WTC11 (cell line): ENCODE measurements around the gene RND2. TPM values are rescaled to one million over a fixed set of nuclear protein-coding genes. Genes with fewer than 3 reads are reported as not detected.

Source experiments
- ATAC-seq: fragments of 200-7000 bp; cut with Tn5 transposase; 2 replicates; pipeline ENCODE4 v1.10.0; 2021; ENCODE audit warnings: mild to moderate bottlenecking, moderate library complexity
- CTCF ChIA-PET: fragments of 300-600 bp; sonication (Branson Sonifier 250); formaldehyde crosslinking; loops from one replicate; lab custom pipeline; 2021; ENCODE audit warnings: antibody characterized with exemption; lab: Charles Lee
- POLR2A ChIA-PET: fragments of 350-600 bp; sonication (Branson Sonifier 250); formaldehyde crosslinking; loops from one replicate; lab custom pipeline; 2021; ENCODE audit warnings: antibody characterized with exemption; lab: Charles Lee
- DNase-seq: peaks from one replicate; pipeline ENCODE4 v3.0.0; 2021; ENCODE audit warnings: low spot score
- H3K27ac Mint-ChIP-seq: 2 replicates; pipeline ENCODE4 v1.8.0; 2021; ENCODE audit warnings: mixed read lengths
- H3K27me3 Mint-ChIP-seq: 2 replicates; pipeline ENCODE4 v1.8.0; 2021; ENCODE audit warnings: low read depth, mild to moderate bottlenecking, moderate library complexity, mixed read lengths
- H3K36me3 Mint-ChIP-seq: 2 replicates; pipeline ENCODE4 v1.8.0; 2021; ENCODE audit warnings: mixed read lengths
- H3K4me1 Mint-ChIP-seq: 2 replicates; pipeline ENCODE4 v1.8.0; 2022; ENCODE audit warnings: mixed read lengths
- H3K4me3 Mint-ChIP-seq: 2 replicates; pipeline ENCODE4 v1.8.0; 2021; ENCODE audit warnings: mild to moderate bottlenecking, moderate library complexity, mixed read lengths
- H3K9me3 Mint-ChIP-seq: 2 replicates; pipeline ENCODE4 v1.8.0; 2021; ENCODE audit warnings: mixed read lengths
- AR ChIP-seq: fragments of 250-450 bp; sonication (Bioruptor Pico); IDR thresholded peaks from 2 replicates; pipeline ENCODE4 v1.9.0; 2021; ENCODE audit warnings: mild to moderate bottlenecking
- ATF6 ChIP-seq: sonication (generic); formaldehyde crosslinking; IDR thresholded peaks from 2 replicates; pipeline ENCODE4 v1.8.1; 2023; ENCODE audit warnings: mild to moderate bottlenecking, missing genetic modification reagents
- E2F4 ChIP-seq: sonication (generic); formaldehyde crosslinking; IDR thresholded peaks from 2 replicates; pipeline ENCODE4 v1.8.1; 2022; ENCODE audit warnings: low read depth, mild to moderate bottlenecking, moderate library complexity, missing genetic modification reagents, borderline replicate concordance
- EMX1 ChIP-seq: fragments of 250-450 bp; sonication (Bioruptor Pico); IDR thresholded peaks from 2 replicates; pipeline ENCODE4 v1.8.0; 2021; ENCODE audit warnings: mild to moderate bottlenecking
- FOXJ3 ChIP-seq: sonication (generic); formaldehyde crosslinking; IDR thresholded peaks from 2 replicates; pipeline ENCODE4 v1.9.0; 2021; ENCODE audit warnings: missing genetic modification reagents, mild to moderate bottlenecking, borderline replicate concordance
- FOXK1 ChIP-seq: sonication (generic); formaldehyde crosslinking; IDR thresholded peaks from 2 replicates; pipeline ENCODE4 v1.8.0; 2022; ENCODE audit warnings: mild to moderate bottlenecking, moderate library complexity, missing genetic modification reagents
- FOXP1 ChIP-seq: sonication (generic); formaldehyde crosslinking; IDR thresholded peaks from 2 replicates; pipeline ENCODE4 v1.8.0; 2022; ENCODE audit warnings: missing genetic modification reagents, mild to moderate bottlenecking, moderate library complexity, borderline replicate concordance
- KAT7 ChIP-seq: sonication (generic); formaldehyde crosslinking; IDR thresholded peaks from 2 replicates; pipeline ENCODE4 v1.8.1; 2023; ENCODE audit warnings: missing genetic modification reagents, mild to moderate bottlenecking, borderline replicate concordance
- MAX ChIP-seq: sonication (generic); formaldehyde crosslinking; IDR thresholded peaks from 2 replicates; pipeline ENCODE4 v1.8.0; 2022; ENCODE audit warnings: mild to moderate bottlenecking, missing genetic modification reagents
- STAT6 ChIP-seq: sonication (generic); formaldehyde crosslinking; conservative IDR thresholded peaks from 2 replicates; pipeline ENCODE4 v1.8.1; 2023; ENCODE audit warnings: mild to moderate bottlenecking, low read depth, missing genetic modification reagents, moderate library complexity
- TEAD1 ChIP-seq: sonication (generic); formaldehyde crosslinking; IDR thresholded peaks from 2 replicates; pipeline ENCODE4 v1.8.0; 2022; ENCODE audit warnings: mild to moderate bottlenecking, missing genetic modification reagents
- ZBTB43 ChIP-seq: sonication (generic); formaldehyde crosslinking; IDR thresholded peaks from 2 replicates; pipeline ENCODE4 v1.8.1; 2023; ENCODE audit warnings: mild to moderate bottlenecking, missing genetic modification reagents
- ZNF219 ChIP-seq: sonication (generic); formaldehyde crosslinking; IDR thresholded peaks from 2 replicates; pipeline ENCODE4 v1.8.0; 2023; ENCODE audit warnings: missing genetic modification reagents, mild to moderate bottlenecking, borderline replicate concordance
- ZNF317 ChIP-seq: sonication (generic); formaldehyde crosslinking; IDR thresholded peaks from 2 replicates; pipeline ENCODE4 v1.8.1; 2023; ENCODE audit warnings: low read depth, mild to moderate bottlenecking, moderate library complexity, missing genetic modification reagents, borderline replicate concordance
- ZNF512 ChIP-seq: sonication (generic); formaldehyde crosslinking; IDR thresholded peaks from 2 replicates; pipeline ENCODE4 v1.8.1; 2022; ENCODE audit warnings: missing genetic modification reagents, borderline replicate concordance
- ZNF532 ChIP-seq: fragments of 250-450 bp; sonication (Bioruptor Pico); IDR thresholded peaks from 2 replicates; pipeline ENCODE4 v1.9.0; 2021; ENCODE audit warnings: mild to moderate bottlenecking, borderline replicate concordance
- ZSCAN18 ChIP-seq: fragments of 250-450 bp; sonication (Bioruptor Pico); IDR thresholded peaks from 2 replicates; pipeline ENCODE4 v2.1.2; 2022; ENCODE audit warnings: mild to moderate bottlenecking, moderate library complexity
- total RNA-seq: library from RNA; stranded (reverse); gene quantifications from 3 replicates; pipeline ENCODE4 v1.2.3, GENCODE V29; 2021

The RND2 gene
- total RNA-seq, 1 experiment from 2014 or later: 50.2 TPM

GRCh38 chr17:43018008-43018853 lies 6.8 kb upstream of the RND2 start:
- ATAC-seq (0 out of 2 replicates have a peak, but pooled peaks have one; percentile 2), DNase-seq (no peak)
- Mint-ChIP-seq H3K36me3 (peaks cover 25% of the 10 kb centered on the region), H3K27me3 (no peaks in the 10 kb centered on the region), H3K9me3 (no peaks in the 10 kb centered on the region), H3K27ac (no peak overlapping the region), H3K4me3 (no peak overlapping the region), H3K4me1 (peaks cover 42% of the 10 kb centered on the region)
- CTCF ChIA-PET: interaction anchor here (1.6 kb wide), 1 partner anchor 20 kb away, joined by 6 read pairs; the partner anchor contains the start of gene RPL27
- POLR2A ChIA-PET: no interaction called here
- TF ChIP-seq ZSCAN18 (CRISPR knock-in tag): no peak
- no peak for TF ChIP-seq ZNF317 (CRISPR knock-in tag)
- TF ChIP-seq E2F4 (CRISPR knock-in tag): no peak
- no peak for TF ChIP-seq ATF6 (CRISPR knock-in tag)
- TF ChIP-seq EMX1 (CRISPR knock-in tag): no peak
- TF ChIP-seq FOXJ3: no peak
- TF ChIP-seq FOXP1 (CRISPR knock-in tag): no peak
- no peak for TF ChIP-seq FOXK1 (CRISPR knock-in tag)
- no peak for TF ChIP-seq TEAD1 (CRISPR knock-in tag)
- TF ChIP-seq MAX (CRISPR knock-in tag): no peak
- TF ChIP-seq ZNF512: no peak
- no peak for TF ChIP-seq ZNF219
- no peak for TF ChIP-seq STAT6 (CRISPR knock-in tag)
- TF ChIP-seq ZNF532 (CRISPR knock-in tag): no peak
- TF ChIP-seq KAT7 (CRISPR knock-in tag): no peak
- no peak for TF ChIP-seq AR (CRISPR knock-in tag)
- TF ChIP-seq ZBTB43 (CRISPR knock-in tag): no peak
